Panc1 (cell line): ENCODE results near the gene ADGRF1. TPM values are rescaled to one million over a fixed set of nuclear protein-coding genes. Genes with fewer than 3 reads are reported as not detected.

Experiments
- ATAC-seq: fragments of 200-7000 bp; cut with Tn5 transposase; 2 replicates; pipeline ENCODE4 v1.9.1; 2020; ENCODE audit warnings: mild to moderate bottlenecking, moderate library complexity
- BruUV-seq: library from RNA; stranded (reverse); fragments of 400-500 nt; replicated peaks from 2 replicates; lab custom pipeline; 2021; lab: Mats Ljungman, UMichigan
- CTCF ChIA-PET: fragments of 300-600 bp; sonication (Branson Sonifier 250); formaldehyde crosslinking; loops from one replicate; lab custom pipeline; 2022; ENCODE audit warnings: antibody characterized with exemption; lab: Charles Lee
- POLR2A ChIA-PET: fragments of 300-600 bp; sonication (Branson Sonifier 250); formaldehyde crosslinking; loops from one replicate; lab custom pipeline; 2022; ENCODE audit warnings: antibody characterized with exemption; lab: Charles Lee
- DNase-seq: peaks from one replicate; pipeline ENCODE4 v3.0.0-alpha.2; 2010; ENCODE audit warnings: low read depth, low spot score
- H3K27ac ChIP-seq: 2 replicates; pipeline ENCODE4 v1.5.1; 2011; ENCODE audit warnings: mild to moderate bottlenecking, low read length, inconsistent platforms
- H3K27me3 ChIP-seq: fragments of 200-500 bp; sonication (Bioruptor generic); 2 replicates; pipeline ENCODE4 v1.6.0; 2014; ENCODE audit warnings: low read length, inconsistent platforms; ENCODE audit not compliant: control insufficient read depth, insufficient read depth
- H3K36me3 ChIP-seq: fragments of 200-500 bp; sonication (Bioruptor generic); 2 replicates; pipeline ENCODE4 v1.5.1; 2014; ENCODE audit warnings: inconsistent platforms, mild to moderate bottlenecking, low read length, moderate library complexity; ENCODE audit not compliant: control insufficient read depth, insufficient read depth
- H3K4me1 ChIP-seq: 2 replicates; pipeline ENCODE4 v1.5.1; 2011; ENCODE audit warnings: inconsistent platforms, mild to moderate bottlenecking, low read length, moderate library complexity; ENCODE audit not compliant: control insufficient read depth, insufficient read depth
- H3K4me3 ChIP-seq, 2 experiments: 2 replicates each; pipeline ENCODE4 v1.5.1; 2011 to 2012; ENCODE audit warnings: low read depth in 2 of 2, low read length in 2 of 2, mild to moderate bottlenecking in 2 of 2, inconsistent platforms in 1 of 2, moderate library complexity in 1 of 2
- H3K9me3 ChIP-seq: fragments of 200-500 bp; sonication (Bioruptor generic); 2 replicates; pipeline ENCODE4 v1.5.1; 2014; ENCODE audit warnings: low read depth, mild to moderate bottlenecking, inconsistent platforms, low read length, moderate library complexity; ENCODE audit not compliant: control insufficient read depth, insufficient read depth
- CTCF ChIP-seq: fragments of 450-650 bp; IDR thresholded peaks from 2 replicates; pipeline ENCODE4 v1.5.1; 2017; ENCODE audit warnings: mild to moderate bottlenecking
- POLR2AphosphoS5 ChIP-seq: IDR thresholded peaks from 2 replicates; pipeline ENCODE4 v1.6.1; 2012; ENCODE audit warnings: mild to moderate bottlenecking, low read depth, low read length, moderate library complexity
- REST ChIP-seq, 2 experiments: IDR thresholded peaks; 2 replicates each; pipeline ENCODE4 v1.6.1; 2011 to 2012; ENCODE audit warnings: low read depth in 2 of 2, control low read depth in 1 of 2, low read length in 1 of 2, mild to moderate bottlenecking in 1 of 2, moderate library complexity in 1 of 2; ENCODE audit not compliant: insufficient read depth in 1 of 2
- SIN3A ChIP-seq: IDR thresholded peaks from 2 replicates; pipeline ENCODE4 v1.6.1; 2012; ENCODE audit warnings: low read depth, mild to moderate bottlenecking, low read length, moderate library complexity, borderline replicate concordance; ENCODE audit not compliant: insufficient read depth
- TCF7L2 ChIP-seq: IDR thresholded peaks from 2 replicates; pipeline ENCODE4 v1.6.1; 2011; ENCODE audit warnings: mild to moderate bottlenecking, low read depth, low read length, inconsistent platforms
- in situ Hi-C: cut with HindIII; loops from 2 replicates; pipeline ENCODE4 v1.10.0; 2016; ENCODE audit warnings: low sequenced_read_pairs, low pct_unique_long_range_greater_than_20kb
- intact Hi-C: fragments of 100-400 bp; cut with micrococcal nuclease; formaldehyde crosslinking; loops from one replicate; pipeline ENCODE4 v1.10.0; 2022; ENCODE audit not compliant: unreplicated experiment
- total RNA-seq: library from RNA; stranded (reverse); gene quantifications from one replicate; pipeline ENCODE4 v1.2.1, GENCODE V29; 2021; ENCODE audit not compliant: unreplicated experiment

Gene ADGRF1
- total RNA-seq, 1 experiment from 2014 or later: 0.95 TPM

GRCh38 chr6:47032974-47033765, 9.0 kb downstream of the ADGRF1 start:
- no peak overlapping the region for H3K27ac ChIP-seq
- intact Hi-C loops: no loop called here

GRCh38 chr6:47031656-47032055, 10.5 kb downstream of the ADGRF1 start:
- Histone ChIP-seq H3K27me3 (no peaks in the 10 kb centered on the region; the same call in 1 of the 2 replicates), H3K4me3 (no peak overlapping the region), H3K36me3 (no peaks in the 10 kb centered on the region; the same call in 1 of the 2 replicates), H3K4me1 (no peaks in the 10 kb centered on the region), H3K9me3 (no peaks in the 10 kb centered on the region), H3K27ac (no peak overlapping the region)
- DNase-seq (no peak), ATAC-seq (no peak)
- POLR2A ChIA-PET: no interaction called here
- TF ChIP-seq CTCF: no peak
- TF ChIP-seq SIN3A: no peak
- TF ChIP-seq REST (IDR thresholded peaks at IDR 0.05; ENCODE audit: insufficient read depth in 1 of 2, low read depth in 2 of 2, low read length in 1 of 2): no peak
- TF ChIP-seq POLR2AphosphoS5: no peak
- TF ChIP-seq TCF7L2: no peak
- CTCF ChIA-PET: no interaction called here
- intact Hi-C loops: no loop called here
- BruUV-seq: no TSS peak
- in situ Hi-C loops: no loop called here

More at GRCh38 chr6:47032974-47033765, 9.0 kb downstream of the ADGRF1 start:
- no peaks in the 10 kb centered on the region; the same call in 1 of the 2 replicates for H3K36me3 ChIP-seq
- ATAC-seq (no peak), DNase-seq (no peak)
- H3K27me3 ChIP-seq: no peaks in the 10 kb centered on the region; the same call in 1 of the 2 replicates
- H3K4me1 ChIP-seq: no peaks in the 10 kb centered on the region
- no peak overlapping the region for H3K4me3 ChIP-seq
- in situ Hi-C loops: no loop called here
- no TSS peak for BruUV-seq
- POLR2A ChIA-PET: no interaction called here
- TF ChIP-seq TCF7L2: no peak
- TF ChIP-seq CTCF: no peak
- no peak for TF ChIP-seq POLR2AphosphoS5
- CTCF ChIA-PET: no interaction called here
- H3K9me3 ChIP-seq: no peaks in the 10 kb centered on the region
